ENCODE data around the gene KIF20B.

The KIF20B gene

GRCh38 chr10:89662596-89662995, 38.8 kb upstream of the KIF20B start:
- H3K9me3 ChIP-seq (ENCODE audit: low read depth, low read length): no peaks in the 10 kb centered on the region
- TF ChIP-seq EZH2 (IDR thresholded peaks at IDR 0.05): no peak
- no peak for TF ChIP-seq POLR2AphosphoS5 (IDR thresholded peaks at IDR 0.05; ENCODE audit: borderline replicate concordance, low read depth, low read length)
- TF ChIP-seq FOXP2 (optimal IDR thresholded peaks at IDR 0.05; ENCODE audit: control extremely low read depth, extremely low read length, insufficient read depth): no peak
- H3K4me3 ChIP-seq: no peak overlapping the region
- no peak overlapping the region for H3K9ac ChIP-seq (ENCODE audit: insufficient read length)
- no peak for DNase-seq (ENCODE audit: low read depth, low spot score)
- H3K27ac ChIP-seq: no peak overlapping the region
- H3K36me3 ChIP-seq (ENCODE audit: insufficient read depth, low read length): no peaks in the 10 kb centered on the region

GRCh38 chr10:89663144-89663543, 38.2 kb upstream of the KIF20B start:
- Histone ChIP-seq H3K4me3 (no peak overlapping the region), H3K36me3 (ENCODE audit: insufficient read depth, low read length) (no peaks in the 10 kb centered on the region), H3K27ac (no peak overlapping the region), H3K9me3 (ENCODE audit: low read depth, low read length) (no peaks in the 10 kb centered on the region), H3K9ac (ENCODE audit: insufficient read length) (no peak overlapping the region)
- TF ChIP-seq FOXP2 (optimal IDR thresholded peaks at IDR 0.05; ENCODE audit: control extremely low read depth, extremely low read length, insufficient read depth): no peak
- TF ChIP-seq EZH2 (IDR thresholded peaks at IDR 0.05): no peak
- no peak for TF ChIP-seq POLR2AphosphoS5 (IDR thresholded peaks at IDR 0.05; ENCODE audit: borderline replicate concordance, low read depth, low read length)
- no peak for DNase-seq (ENCODE audit: low read depth, low spot score)

- TF ChIP-seq EZH2 (IDR thresholded peaks at IDR 0.05) (no peak), POLR2AphosphoS5 (IDR thresholded peaks at IDR 0.05; ENCODE audit: borderline replicate concordance, low read depth, low read length) (no peak), FOXP2 (optimal IDR thresholded peaks at IDR 0.05; ENCODE audit: control extremely low read depth, extremely low read length, insufficient read depth) (no peak)
- H3K36me3 ChIP-seq (ENCODE audit: insufficient read depth, low read length): no peaks in the 10 kb centered on the region
- no peak overlapping the region for H3K9ac ChIP-seq (ENCODE audit: insufficient read length)
- no peak overlapping the region for H3K27ac ChIP-seq
- H3K4me3 ChIP-seq: no peak overlapping the region
- DNase-seq (ENCODE audit: low read depth, low spot score): no peak
- no peaks in the 10 kb centered on the region for H3K9me3 ChIP-seq (ENCODE audit: low read depth, low read length)
These were observed 37.2 kb upstream of the KIF20B start for GRCh38 chr10:89664203-89664602.

- Histone ChIP-seq H3K36me3 (ENCODE audit: insufficient read depth, low read length) (no peaks in the 10 kb centered on the region), H3K27ac (no peak overlapping the region), H3K4me3 (no peak overlapping the region), H3K9me3 (ENCODE audit: low read depth, low read length) (no peaks in the 10 kb centered on the region), H3K9ac (ENCODE audit: insufficient read length) (no peak overlapping the region)
- no peak for DNase-seq (ENCODE audit: low read depth, low spot score)
- TF ChIP-seq FOXP2 (optimal IDR thresholded peaks at IDR 0.05; ENCODE audit: control extremely low read depth, extremely low read length, insufficient read depth) (no peak), EZH2 (IDR thresholded peaks at IDR 0.05) (no peak), POLR2AphosphoS5 (IDR thresholded peaks at IDR 0.05; ENCODE audit: borderline replicate concordance, low read depth, low read length) (no peak)
These were observed 36.1 kb upstream of the KIF20B start for GRCh38 chr10:89665302-89665701.

GRCh38 chr10:89666138-89666537, 35.3 kb upstream of the KIF20B start:
- Histone ChIP-seq H3K27ac (no peak overlapping the region), H3K4me3 (no peak overlapping the region), H3K36me3 (ENCODE audit: insufficient read depth, low read length) (no peaks in the 10 kb centered on the region), H3K9me3 (ENCODE audit: low read depth, low read length) (no peaks in the 10 kb centered on the region), H3K9ac (ENCODE audit: insufficient read length) (no peak overlapping the region)
- TF ChIP-seq POLR2AphosphoS5 (IDR thresholded peaks at IDR 0.05; ENCODE audit: borderline replicate concordance, low read depth, low read length) (no peak), FOXP2 (optimal IDR thresholded peaks at IDR 0.05; ENCODE audit: control extremely low read depth, extremely low read length, insufficient read depth) (no peak), EZH2 (IDR thresholded peaks at IDR 0.05) (no peak)
- DNase-seq (ENCODE audit: low read depth, low spot score): no peak

GRCh38 chr10:89668386-89669071, 32.9 kb upstream of the KIF20B start:
- no peaks in the 10 kb centered on the region for H3K36me3 ChIP-seq (ENCODE audit: insufficient read depth, low read length)
- no peak for DNase-seq (ENCODE audit: low read depth, low spot score)
- no peak overlapping the region for H3K27ac ChIP-seq
- no peak overlapping the region for H3K4me3 ChIP-seq
- no peak for TF ChIP-seq FOXP2 (optimal IDR thresholded peaks at IDR 0.05; ENCODE audit: control extremely low read depth, extremely low read length, insufficient read depth)
- no peak for TF ChIP-seq POLR2AphosphoS5 (IDR thresholded peaks at IDR 0.05; ENCODE audit: borderline replicate concordance, low read depth, low read length)
- no peak for TF ChIP-seq EZH2 (IDR thresholded peaks at IDR 0.05)
- H3K9me3 ChIP-seq (ENCODE audit: low read depth, low read length): no peaks in the 10 kb centered on the region
- H3K9ac ChIP-seq (ENCODE audit: insufficient read length): no peak overlapping the region

- no peak overlapping the region for H3K27ac ChIP-seq
- H3K36me3 ChIP-seq (ENCODE audit: insufficient read depth, low read length): no peaks in the 10 kb centered on the region
- H3K9me3 ChIP-seq (ENCODE audit: low read depth, low read length): no peaks in the 10 kb centered on the region
- no peak for DNase-seq (ENCODE audit: low read depth, low spot score)
- TF ChIP-seq POLR2AphosphoS5 (IDR thresholded peaks at IDR 0.05; ENCODE audit: borderline replicate concordance, low read depth, low read length) (no peak), EZH2 (IDR thresholded peaks at IDR 0.05) (no peak), FOXP2 (optimal IDR thresholded peaks at IDR 0.05; ENCODE audit: control extremely low read depth, extremely low read length, insufficient read depth) (no peak)
- no peak overlapping the region for H3K9ac ChIP-seq (ENCODE audit: insufficient read length)
- H3K4me3 ChIP-seq: no peak overlapping the region
These were observed 31.4 kb upstream of the KIF20B start for GRCh38 chr10:89669985-89670384.

- TF ChIP-seq EZH2 (IDR thresholded peaks at IDR 0.05) (no peak), FOXP2 (optimal IDR thresholded peaks at IDR 0.05; ENCODE audit: control extremely low read depth, extremely low read length, insufficient read depth) (no peak), POLR2AphosphoS5 (IDR thresholded peaks at IDR 0.05; ENCODE audit: borderline replicate concordance, low read depth, low read length) (no peak)
- no peak for DNase-seq (ENCODE audit: low read depth, low spot score)
- no peak overlapping the region for H3K9ac ChIP-seq (ENCODE audit: insufficient read length)
- no peaks in the 10 kb centered on the region for H3K9me3 ChIP-seq (ENCODE audit: low read depth, low read length)
- no peak overlapping the region for H3K27ac ChIP-seq
- H3K36me3 ChIP-seq (ENCODE audit: insufficient read depth, low read length): no peaks in the 10 kb centered on the region
- H3K4me3 ChIP-seq: no peak overlapping the region
These were observed 30.5 kb upstream of the KIF20B start for GRCh38 chr10:89670926-89671325.

GRCh38 chr10:89677341-89677740, 24.0 kb upstream of the KIF20B start:
- Histone ChIP-seq H3K4me3 (no peak overlapping the region), H3K9me3 (ENCODE audit: low read depth, low read length) (no peaks in the 10 kb centered on the region), H3K27ac (no peak overlapping the region), H3K9ac (ENCODE audit: insufficient read length) (no peak overlapping the region), H3K36me3 (ENCODE audit: insufficient read depth, low read length) (no peaks in the 10 kb centered on the region)
- no peak for TF ChIP-seq EZH2 (IDR thresholded peaks at IDR 0.05)
- TF ChIP-seq FOXP2 (optimal IDR thresholded peaks at IDR 0.05; ENCODE audit: control extremely low read depth, extremely low read length, insufficient read depth): no peak
- TF ChIP-seq POLR2AphosphoS5 (IDR thresholded peaks at IDR 0.05; ENCODE audit: borderline replicate concordance, low read depth, low read length): no peak
- DNase-seq (ENCODE audit: low read depth, low spot score): no peak
